Activated naive CD4-positive, alpha-beta T cell treated with anti-CD3 and anti-CD28 coated beads, Interleukin-2, amount 50 U/mL, for 16 hours (primary cell): Measurements from ENCODE around the gene SMARCA2.

Experiments
- DNase-seq: peaks from one replicate; pipeline ENCODE4 v3.0.0-alpha.2; 2020

SMARCA2 gene

GRCh38 chr9:2043243-2043642 lies 28.1 kb downstream of the SMARCA2 start:
- no peak for DNase-seq

- DNase-seq: no peak
Observed at GRCh38 chr9:2043881-2044462, 28.8 kb downstream of the SMARCA2 start.

GRCh38 chr9:2047144-2047671 lies 32.1 kb downstream of the SMARCA2 start:
- DNase-seq: no peak

GRCh38 chr9:2047916-2048315 lies 32.8 kb downstream of the SMARCA2 start:
- DNase-seq: no peak

GRCh38 chr9:2050236-2050635 lies 35.1 kb downstream of the SMARCA2 start:
- DNase-seq: no peak

GRCh38 chr9:2053883-2054845 lies 39.0 kb downstream of the SMARCA2 start:
- peak; percentile 47 for DNase-seq

- DNase-seq: no peak
Observed at GRCh38 chr9:2055203-2055658, 40.1 kb downstream of the SMARCA2 start.

GRCh38 chr9:2059274-2059929 lies 44.3 kb downstream of the SMARCA2 start:
- DNase-seq: no peak

- no peak for DNase-seq
Observed at GRCh38 chr9:2060424-2060823, 45.3 kb downstream of the SMARCA2 start.

GRCh38 chr9:2065704-2066103 lies 50.6 kb downstream of the SMARCA2 start:
- no peak for DNase-seq

- no peak for DNase-seq
Observed at GRCh38 chr9:2066312-2067273, 51.4 kb downstream of the SMARCA2 start.

- no peak for DNase-seq
Observed at GRCh38 chr9:2072752-2073405, 57.7 kb downstream of the SMARCA2 start.

GRCh38 chr9:2082772-2083171 lies 67.6 kb downstream of the SMARCA2 start:
- DNase-seq: no peak

- no peak for DNase-seq
Observed at GRCh38 chr9:2083479-2083878, 68.3 kb downstream of the SMARCA2 start.

- no peak for DNase-seq
Observed at GRCh38 chr9:2085716-2086115, 70.6 kb downstream of the SMARCA2 start.

- DNase-seq: no peak
Observed at GRCh38 chr9:2086116-2086515, 71.0 kb downstream of the SMARCA2 start.

- no peak for DNase-seq
Observed at GRCh38 chr9:2086971-2087370, 71.8 kb downstream of the SMARCA2 start.

- DNase-seq: peak; percentile 13
Observed at GRCh38 chr9:2087500-2088313, 72.6 kb downstream of the SMARCA2 start.

GRCh38 chr9:2093920-2094597 lies 78.9 kb downstream of the SMARCA2 start:
- DNase-seq: no peak

- no peak for DNase-seq
Observed at GRCh38 chr9:2096376-2096970, 81.3 kb downstream of the SMARCA2 start.
